NB4 (cell line): ENCODE results near the gene LENEP.
A peak's percentile ranks its signal among the peaks of the same experiment; 100 is the strongest.

Experiments
- DNase-seq: peaks from one replicate; pipeline ENCODE4 v3.0.0; 2010; ENCODE audit warnings: low read depth
- H3K4me3 ChIP-seq: one replicate; pipeline ENCODE4 v1.5.1; 2011; ENCODE audit warnings: mild to moderate bottlenecking, low read depth, low read length, moderate library complexity
- MYC ChIP-seq: IDR thresholded peaks from 2 replicates; pipeline ENCODE4 v1.6.1; 2011; ENCODE audit warnings: low read depth, low read length
- POLR2A ChIP-seq: IDR thresholded peaks from 2 replicates; pipeline ENCODE4 v1.6.1; 2011; ENCODE audit warnings: mild to moderate bottlenecking; ENCODE audit not compliant: insufficient read length; ENCODE audit errors: extremely low read depth
- TF ChIP-seq, protein P1 (sequence below): IDR thresholded peaks from 2 replicates; pipeline ENCODE4 v1.6.1; 2011; ENCODE audit warnings: low read depth, low read length
- TF ChIP-seq, protein P2 (sequence below): IDR thresholded peaks from one replicate; pipeline ENCODE4 v1.5.1; 2012; ENCODE audit warnings: low read depth, low read length

The LENEP gene, protein sequence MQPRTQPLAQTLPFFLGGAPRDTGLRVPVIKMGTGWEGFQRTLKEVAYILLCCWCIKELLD

DNA sequence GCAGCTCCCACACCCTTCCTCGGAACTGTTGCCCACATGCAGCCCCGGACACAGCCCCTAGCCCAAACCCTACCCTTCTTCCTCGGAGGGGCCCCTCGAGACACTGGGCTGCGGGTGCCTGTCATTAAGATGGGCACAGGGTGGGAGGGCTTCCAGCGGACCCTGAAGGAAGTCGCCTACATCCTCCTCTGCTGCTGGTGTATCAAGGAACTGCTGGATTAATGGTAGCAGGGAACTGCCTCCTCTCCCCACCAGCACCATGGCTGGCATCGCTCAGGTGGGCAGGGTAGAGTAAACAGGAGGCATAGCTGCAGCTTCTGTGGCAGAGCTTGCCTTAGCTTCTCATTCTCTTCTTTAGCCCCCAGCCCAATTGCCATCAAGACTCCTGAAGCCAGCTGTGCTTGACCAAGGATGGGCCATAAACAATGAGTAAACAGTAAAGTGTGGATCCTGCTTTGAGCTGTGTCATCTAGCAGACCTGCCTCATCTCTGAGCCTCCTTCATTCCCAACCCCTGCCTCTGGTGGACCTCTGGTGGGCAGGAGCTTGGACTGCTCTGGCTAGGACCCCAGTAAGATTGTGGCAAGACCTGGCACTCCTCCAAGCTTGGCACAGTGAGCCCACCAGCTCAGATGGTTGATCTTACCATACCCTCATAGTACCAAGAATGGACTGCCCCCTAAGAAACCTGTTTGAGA is at the start of gene LENEP:
LENEP (plus strand) TSS at position 15 of the 697 bp plus-strand sequence; CDS start at position 37, 22 bp downstream.
- TF ChIP-seq MYC: no peak
- TF ChIP-seq, protein P1, sequence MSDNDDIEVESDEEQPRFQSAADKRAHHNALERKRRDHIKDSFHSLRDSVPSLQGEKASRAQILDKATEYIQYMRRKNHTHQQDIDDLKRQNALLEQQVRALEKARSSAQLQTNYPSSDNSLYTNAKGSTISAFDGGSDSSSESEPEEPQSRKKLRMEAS: no peak
- no peak for TF ChIP-seq POLR2A
- TF ChIP-seq, protein P2, sequence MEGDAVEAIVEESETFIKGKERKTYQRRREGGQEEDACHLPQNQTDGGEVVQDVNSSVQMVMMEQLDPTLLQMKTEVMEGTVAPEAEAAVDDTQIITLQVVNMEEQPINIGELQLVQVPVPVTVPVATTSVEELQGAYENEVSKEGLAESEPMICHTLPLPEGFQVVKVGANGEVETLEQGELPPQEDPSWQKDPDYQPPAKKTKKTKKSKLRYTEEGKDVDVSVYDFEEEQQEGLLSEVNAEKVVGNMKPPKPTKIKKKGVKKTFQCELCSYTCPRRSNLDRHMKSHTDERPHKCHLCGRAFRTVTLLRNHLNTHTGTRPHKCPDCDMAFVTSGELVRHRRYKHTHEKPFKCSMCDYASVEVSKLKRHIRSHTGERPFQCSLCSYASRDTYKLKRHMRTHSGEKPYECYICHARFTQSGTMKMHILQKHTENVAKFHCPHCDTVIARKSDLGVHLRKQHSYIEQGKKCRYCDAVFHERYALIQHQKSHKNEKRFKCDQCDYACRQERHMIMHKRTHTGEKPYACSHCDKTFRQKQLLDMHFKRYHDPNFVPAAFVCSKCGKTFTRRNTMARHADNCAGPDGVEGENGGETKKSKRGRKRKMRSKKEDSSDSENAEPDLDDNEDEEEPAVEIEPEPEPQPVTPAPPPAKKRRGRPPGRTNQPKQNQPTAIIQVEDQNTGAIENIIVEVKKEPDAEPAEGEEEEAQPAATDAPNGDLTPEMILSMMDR: no peak
- H3K4me3 ChIP-seq: no peak within 1 kb of the TSS
- no peak for DNase-seq

DNA sequence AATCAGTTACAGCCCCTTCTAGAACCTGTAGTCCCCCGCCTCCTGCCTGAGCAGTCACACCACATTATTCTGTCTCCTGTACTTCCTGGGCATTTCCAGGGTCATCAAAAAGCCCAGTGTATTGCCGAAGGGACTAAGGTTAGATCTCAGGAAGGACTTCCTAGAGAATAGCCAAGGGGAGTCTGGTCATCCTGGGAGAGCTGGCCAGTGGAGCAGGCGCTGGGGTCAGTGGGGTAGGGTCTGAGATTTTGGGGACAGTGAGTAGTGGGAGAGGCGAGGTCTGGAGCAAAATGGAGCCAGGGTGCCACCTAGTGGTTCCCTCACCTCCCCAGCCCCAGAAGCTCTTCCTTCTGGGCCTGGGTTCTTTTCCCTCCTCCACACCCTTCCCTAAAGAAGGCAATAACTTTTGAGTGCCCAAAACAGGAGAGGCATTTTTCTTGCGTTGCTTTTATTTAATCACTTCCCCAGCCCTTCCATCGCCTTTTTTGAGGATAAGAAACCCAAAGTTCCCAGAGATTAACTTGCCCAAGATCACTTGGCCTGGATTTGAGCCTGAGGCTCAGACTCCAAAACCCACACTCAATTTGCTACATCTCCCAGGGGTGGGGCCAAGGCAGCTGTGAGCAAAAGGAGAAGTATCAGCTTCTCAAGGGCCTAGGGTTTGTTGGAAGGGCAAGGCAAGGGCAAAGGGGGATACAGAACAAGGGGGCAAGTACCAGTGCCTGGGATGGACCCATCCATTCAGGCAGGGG is 49.6 kb upstream of the LENEP start:
- TF ChIP-seq, protein P1: no peak
- TF ChIP-seq, protein P2: peak; percentile 85
- H3K4me3 ChIP-seq: no peak overlapping the region
- DNase-seq: peak; percentile 84

DNA sequence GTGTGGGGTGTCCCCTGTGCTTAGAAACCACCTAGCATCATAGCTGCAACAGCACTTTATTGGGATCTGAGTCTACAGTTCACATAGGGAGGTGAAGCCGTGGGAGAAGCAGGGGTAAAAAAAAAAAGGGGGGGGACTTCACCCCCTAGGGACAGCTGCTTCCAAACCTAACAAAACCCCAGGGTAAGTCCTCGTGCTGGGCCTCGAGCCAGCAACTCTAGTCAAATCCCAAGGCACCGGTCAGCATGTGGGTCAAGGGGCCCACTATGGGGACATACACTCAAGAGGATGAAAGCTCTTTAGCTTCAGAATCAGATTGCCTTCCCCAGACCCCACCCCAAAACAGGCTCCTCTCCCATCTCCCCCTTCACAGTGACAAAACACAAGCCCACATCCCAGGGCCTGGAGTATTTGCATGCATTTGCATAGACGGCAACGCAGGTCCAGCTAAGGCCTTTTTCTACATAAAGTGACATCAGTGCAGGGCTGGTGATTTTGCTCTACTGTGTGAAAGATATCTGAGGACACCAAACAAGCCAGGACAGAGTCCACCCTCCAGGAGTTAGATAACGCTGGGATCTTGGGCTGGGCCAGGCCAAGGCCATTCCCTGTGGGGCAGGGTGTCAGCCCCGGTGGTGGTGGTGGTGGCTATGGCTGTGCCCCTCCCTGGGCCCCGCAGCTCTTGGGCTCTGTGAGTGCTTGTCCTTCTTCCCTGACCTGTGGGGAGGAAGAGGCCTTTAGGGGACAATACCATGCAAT is 48.8 kb upstream of the LENEP start:
- H3K4me3 ChIP-seq: no peak overlapping the region
- no peak for DNase-seq
- TF ChIP-seq MYC (no peak), POLR2A (no peak)
- TF ChIP-seq, protein P2: no peak
- TF ChIP-seq, protein P1: no peak

DNA sequence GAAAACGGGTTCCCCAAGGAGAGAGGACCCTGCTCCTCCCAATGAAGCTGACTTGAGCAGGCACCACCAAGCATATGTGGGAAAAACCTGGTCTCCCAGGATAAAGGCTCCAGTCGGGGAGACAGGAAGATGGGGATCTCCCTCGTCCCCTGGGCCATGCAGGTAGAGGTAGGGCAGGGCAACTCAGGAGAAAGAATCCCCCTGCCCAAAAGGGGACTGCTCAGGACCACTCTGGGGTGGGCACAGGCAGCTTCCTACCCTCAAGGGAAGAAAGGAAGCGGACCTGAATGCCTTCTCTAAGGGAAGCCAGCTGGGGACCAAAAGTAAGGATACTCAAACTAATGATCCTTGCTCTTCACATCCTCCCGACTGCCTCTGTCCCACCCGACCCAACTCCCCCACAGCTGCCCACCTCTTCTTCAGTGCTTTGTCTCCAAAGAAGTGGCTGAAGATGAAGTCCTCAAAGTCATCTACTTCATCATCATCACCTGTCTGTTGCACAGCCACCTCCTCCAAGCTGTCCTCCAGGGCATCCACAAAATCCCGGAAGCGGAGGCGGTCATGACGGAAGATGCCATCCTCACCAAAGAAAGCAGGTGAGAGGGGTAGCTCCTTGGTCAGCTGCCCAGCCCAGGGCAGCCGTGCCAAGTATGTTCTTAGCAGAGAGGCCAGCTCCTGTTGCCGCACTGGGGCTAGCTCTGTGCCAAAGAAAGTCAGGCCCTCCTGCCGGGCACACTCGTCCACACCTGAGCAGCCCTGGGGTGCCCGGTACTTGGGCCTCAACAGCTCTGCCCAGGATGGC is 48.0 kb upstream of the LENEP start:
- no peak for DNase-seq
- TF ChIP-seq POLR2A: no peak
- TF ChIP-seq MYC: no peak
- TF ChIP-seq, protein P2: no peak
- TF ChIP-seq, protein P1: no peak
- no peak overlapping the region for H3K4me3 ChIP-seq

DNA sequence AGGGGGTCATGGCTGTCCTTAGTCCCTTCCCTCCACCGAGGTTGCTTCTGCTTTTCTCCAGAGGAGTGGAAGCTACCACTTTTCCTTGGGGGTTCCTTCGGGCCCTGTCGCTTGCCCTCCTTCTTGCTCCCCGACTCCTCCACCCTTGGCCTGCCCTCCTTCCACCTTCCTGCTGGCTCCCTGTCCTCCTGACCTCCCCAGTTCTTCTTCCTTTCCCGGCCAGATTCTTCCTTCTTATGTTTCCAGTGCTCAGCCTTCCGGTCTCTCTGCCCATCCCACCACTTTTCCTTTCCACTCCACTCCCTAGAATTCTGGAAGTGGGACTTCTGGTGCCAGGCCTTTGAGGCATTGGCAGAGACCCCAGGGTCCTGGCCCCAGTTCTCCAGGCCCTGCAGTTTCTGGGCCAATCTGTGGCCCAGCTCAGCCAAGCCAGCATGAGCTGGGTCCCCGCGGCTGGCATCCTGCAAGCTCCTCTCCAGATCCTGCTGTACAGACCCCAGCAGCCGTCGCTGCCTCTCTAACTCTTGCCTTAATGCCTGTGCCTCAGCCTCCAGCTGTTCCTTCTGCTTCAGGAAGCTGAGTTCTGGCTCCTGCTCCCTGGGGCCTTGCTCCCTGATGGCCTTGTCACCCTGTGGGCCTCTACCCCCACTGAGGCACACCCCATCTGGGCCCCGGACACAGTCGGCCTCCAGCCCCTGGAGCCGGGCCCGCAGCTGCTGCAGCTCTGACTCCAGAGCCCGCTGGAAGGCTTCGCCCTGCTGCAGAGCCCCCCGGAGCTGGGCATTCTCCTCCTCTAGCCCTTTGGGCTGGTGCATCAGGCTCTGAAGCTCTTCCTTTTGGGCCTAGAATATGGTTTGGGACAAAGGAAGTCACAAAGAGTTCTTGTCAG is 47.2 kb upstream of the LENEP start:
- TF ChIP-seq, protein P1: no peak
- no peak for TF ChIP-seq MYC
- TF ChIP-seq, protein P2: no peak
- TF ChIP-seq POLR2A: no peak
- H3K4me3 ChIP-seq: no peak overlapping the region
- no peak for DNase-seq
